Osteoblast (primary cell): Measurements from ENCODE around the gene RGS13. TPM values are rescaled to one million over a fixed set of nuclear protein-coding genes. Genes with fewer than 3 reads are reported as not detected.

Experiments
- DNase-seq: peaks from one replicate; pipeline ENCODE4 v3.0.0; 2011; ENCODE audit warnings: low spot score, mixed read lengths; ENCODE audit not compliant: insufficient read length; ENCODE audit errors: missing footprints
- H2AFZ ChIP-seq: 2 replicates; pipeline ENCODE4 v1.6.0; 2011; ENCODE audit warnings: mild to moderate bottlenecking, low read length
- H3K27ac ChIP-seq: 2 replicates; pipeline ENCODE4 v1.5.1; 2011; ENCODE audit warnings: mild to moderate bottlenecking, low read depth, low read length, moderate library complexity
- H3K27me3 ChIP-seq: 2 replicates; pipeline ENCODE4 v1.6.0; 2012; ENCODE audit warnings: mild to moderate bottlenecking, control low read depth, inconsistent platforms, low read length, moderate library complexity; ENCODE audit not compliant: insufficient read depth
- H3K36me3 ChIP-seq: 2 replicates; pipeline ENCODE4 v1.5.1; 2011; ENCODE audit warnings: mild to moderate bottlenecking, low read length, control low read depth, moderate library complexity; ENCODE audit not compliant: insufficient read depth
- H3K4me1 ChIP-seq: 2 replicates; pipeline ENCODE4 v1.5.1; 2011; ENCODE audit warnings: mild to moderate bottlenecking, low read length, control low read depth, moderate library complexity; ENCODE audit not compliant: insufficient read depth
- H3K4me2 ChIP-seq: 2 replicates; pipeline ENCODE4 v1.6.0; 2011; ENCODE audit warnings: mild to moderate bottlenecking, low read length; ENCODE audit not compliant: insufficient read depth
- H3K4me3 ChIP-seq: fragments of 200-600 bp; sonication (generic); 3 replicates; pipeline ENCODE4 v1.5.1; 2012; ENCODE audit warnings: mild to moderate bottlenecking, low read length, inconsistent platforms; ENCODE audit not compliant: insufficient read depth
- H3K79me2 ChIP-seq: 2 replicates; pipeline ENCODE4 v1.6.0; 2012; ENCODE audit warnings: mild to moderate bottlenecking, low read length, control low read depth, inconsistent platforms; ENCODE audit not compliant: insufficient read depth
- H3K9me3 ChIP-seq: 2 replicates; pipeline ENCODE4 v1.5.1; 2011; ENCODE audit warnings: low read depth, low read length, control low read depth
- H4K20me1 ChIP-seq: 2 replicates; pipeline ENCODE4 v1.6.0; 2012; ENCODE audit warnings: mild to moderate bottlenecking, low read length, control low read depth; ENCODE audit not compliant: insufficient read depth
- CTCF ChIP-seq: IDR thresholded peaks from 2 replicates; pipeline ENCODE4 v1.5.1; 2011; ENCODE audit warnings: mild to moderate bottlenecking, low read depth, low read length, moderate library complexity; ENCODE audit errors: extremely low read depth
- total RNA-seq: library from RNA; depleted of rRNA; stranded (reverse); fragments of >200 nt; gene quantifications from 2 replicates; pipeline ENCODE4 v1.2.3, GENCODE V29; 2012

Gene RGS13
- total RNA-seq, 1 donor: not detected

DNA sequence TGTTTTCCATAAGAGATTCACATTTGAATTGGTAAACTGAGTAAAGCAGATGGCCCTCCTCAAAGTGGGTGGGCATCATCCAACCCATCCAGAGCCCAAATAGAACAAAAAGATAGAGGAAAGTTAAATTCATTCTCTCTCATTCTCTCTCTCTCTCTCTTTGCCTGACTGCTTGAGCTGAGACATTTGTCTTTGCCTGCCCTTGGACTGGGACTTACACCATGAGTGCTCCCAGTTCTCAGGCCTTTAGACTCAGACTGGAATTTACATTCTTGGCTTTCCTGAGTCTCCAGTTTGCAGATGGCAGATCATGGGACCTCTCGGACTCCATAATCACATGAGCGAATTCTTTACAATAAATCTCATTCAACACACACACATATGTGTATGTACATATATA lies 69.6 kb downstream of the RGS13 start:
- Histone ChIP-seq H3K9me3 (no peaks in the 10 kb centered on the region), H3K4me2 (no peak overlapping the region), H4K20me1 (no peaks in the 10 kb centered on the region), H3K27me3 (no peaks in the 10 kb centered on the region), H3K79me2 (no peaks in the 10 kb centered on the region), H3K4me1 (peaks cover 27% of the 10 kb centered on the region), H3K4me3 (no peak overlapping the region), H3K27ac (no peak overlapping the region), H3K36me3 (no peaks in the 10 kb centered on the region), H2AFZ (no peak overlapping the region)
- no peak for TF ChIP-seq CTCF
- DNase-seq: no peak

- Histone ChIP-seq H3K4me2 (no peak overlapping the region), H3K9me3 (no peaks in the 10 kb centered on the region), H2AFZ (no peak overlapping the region), H3K79me2 (no peaks in the 10 kb centered on the region), H3K36me3 (no peaks in the 10 kb centered on the region), H3K27me3 (no peaks in the 10 kb centered on the region), H3K4me3 (no peak overlapping the region), H3K4me1 (peaks cover 13% of the 10 kb centered on the region), H4K20me1 (no peaks in the 10 kb centered on the region), H3K27ac (no peak overlapping the region)
- DNase-seq: no peak
- no peak for TF ChIP-seq CTCF
Measured at GRCh38 chr1:192706936-192707335, 71.0 kb downstream of the RGS13 start.

- no peak overlapping the region for H3K4me2 ChIP-seq
- H3K27me3 ChIP-seq: no peaks in the 10 kb centered on the region
- no peak for TF ChIP-seq CTCF
- no peaks in the 10 kb centered on the region for H3K36me3 ChIP-seq
- no peak overlapping the region for H3K27ac ChIP-seq
- DNase-seq: no peak
- H3K4me3 ChIP-seq: no peak overlapping the region
- peaks cover 3% of the 10 kb centered on the region for H3K4me1 ChIP-seq
- H3K9me3 ChIP-seq: no peaks in the 10 kb centered on the region
- H2AFZ ChIP-seq: no peak overlapping the region
- no peaks in the 10 kb centered on the region for H4K20me1 ChIP-seq
- H3K79me2 ChIP-seq: no peaks in the 10 kb centered on the region
Measured at GRCh38 chr1:192707978-192708547, 72.1 kb downstream of the RGS13 start.

DNA sequence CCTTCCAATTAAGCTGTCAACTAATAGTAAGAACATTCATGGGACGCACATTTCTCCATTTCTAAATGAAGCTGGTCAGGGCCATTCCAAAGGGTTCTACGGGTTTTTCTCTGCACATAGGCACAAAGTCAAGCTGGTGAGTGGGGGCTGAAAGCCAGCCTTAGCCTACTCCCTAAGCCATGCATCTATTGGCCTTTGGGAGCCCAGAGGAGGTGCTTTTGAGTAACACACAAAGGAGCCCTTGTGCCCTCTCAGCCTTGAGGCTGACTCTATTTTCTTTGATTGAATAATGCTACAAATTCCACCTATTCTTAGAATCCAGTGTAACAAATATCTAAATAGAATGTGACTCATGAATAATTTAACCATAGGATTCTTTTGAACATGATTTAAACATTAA lies 73.6 kb downstream of the RGS13 start:
- H3K4me1 ChIP-seq: peaks cover 3% of the 10 kb centered on the region
- H3K79me2 ChIP-seq: no peaks in the 10 kb centered on the region
- no peaks in the 10 kb centered on the region for H4K20me1 ChIP-seq
- H3K27me3 ChIP-seq: no peaks in the 10 kb centered on the region
- H3K4me3 ChIP-seq: no peak overlapping the region
- H3K9me3 ChIP-seq: no peaks in the 10 kb centered on the region
- TF ChIP-seq CTCF: no peak
- H3K36me3 ChIP-seq: no peaks in the 10 kb centered on the region
- H3K27ac ChIP-seq: no peak overlapping the region
- no peak overlapping the region for H2AFZ ChIP-seq
- DNase-seq: no peak
- no peak overlapping the region for H3K4me2 ChIP-seq

Other genes with a start within 250 kb of the RGS13 start
- not detected in 2 replicates for gene RGS1, start 60.4 kb upstream of the RGS13 start, total RNA-seq
- gene RGS2, start 172.9 kb downstream of the RGS13 start, total RNA-seq: 5.6 and 5.8 TPM in 2 replicates